ENCODE measurements around the gene MXRA7.
"Not testable (repeated sequence)": the region's sequence is repeated elsewhere in the genome, so short reads cannot be mapped to it uniquely, and the experiment has no call there.

MXRA7 gene

GRCh38 chr17:76657505-76658241 is 53.1 kb downstream of the MXRA7 start:
- no peak for FAIRE-seq

DNA sequence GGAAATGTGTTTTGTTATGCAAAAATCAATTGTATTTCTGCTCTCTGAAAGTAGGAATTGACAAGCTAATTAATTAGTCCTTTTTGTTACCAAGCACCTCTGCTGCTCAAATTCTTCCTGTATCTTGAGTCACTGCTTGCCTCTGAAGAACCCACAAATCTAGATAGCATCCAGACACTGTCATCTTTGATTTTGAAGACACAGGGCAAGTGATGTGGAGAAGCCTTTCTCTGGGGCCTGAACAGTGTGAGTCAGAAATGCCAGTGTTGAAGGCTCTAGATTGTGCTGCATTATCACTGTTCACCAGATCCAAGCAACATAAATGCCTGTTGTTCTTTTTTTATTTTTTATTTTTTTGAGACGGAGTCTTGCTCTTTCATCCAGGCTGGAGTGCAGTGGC is 56.4 kb downstream of the MXRA7 start:
- DNase-seq (ENCODE audit: insufficient read length, low spot score) (no peak), FAIRE-seq (no peak)

More at GRCh38 chr17:76657505-76658241, 53.1 kb downstream of the MXRA7 start:
- no peak for DNase-seq (ENCODE audit: insufficient read length, low spot score)

- no peak for FAIRE-seq
Measured at GRCh38 chr17:76650504-76650903, 60.3 kb downstream of the MXRA7 start.

GRCh38 chr17:76646712-76647111 is 64.1 kb downstream of the MXRA7 start:
- DNase-seq (ENCODE audit: insufficient read length, low spot score): no peak
- FAIRE-seq: no peak

More at GRCh38 chr17:76650504-76650903, 60.3 kb downstream of the MXRA7 start:
- no peak for DNase-seq (ENCODE audit: insufficient read length, low spot score)

GRCh38 chr17:76645481-76645880 is 65.3 kb downstream of the MXRA7 start:
- no peak for FAIRE-seq

GRCh38 chr17:76644995-76645394 is 65.8 kb downstream of the MXRA7 start:
- FAIRE-seq: no peak
- DNase-seq (ENCODE audit: insufficient read length, low spot score): no peak

More at GRCh38 chr17:76645481-76645880, 65.3 kb downstream of the MXRA7 start:
- no peak for DNase-seq (ENCODE audit: insufficient read length, low spot score)

- FAIRE-seq (no peak), DNase-seq (ENCODE audit: insufficient read length, low spot score) (no peak)
Measured at GRCh38 chr17:76643553-76644148, 67.1 kb downstream of the MXRA7 start, which contains the start of gene ST6GALNAC1. TSS of gene ST6GALNAC1 (minus strand) at chr17:76643757. CDS start at chr17:76643638, 119 bp downstream.

GRCh38 chr17:76642994-76643393 is 67.8 kb downstream of the MXRA7 start:
- no peak for FAIRE-seq
- no peak for DNase-seq (ENCODE audit: insufficient read length, low spot score)

DNA sequence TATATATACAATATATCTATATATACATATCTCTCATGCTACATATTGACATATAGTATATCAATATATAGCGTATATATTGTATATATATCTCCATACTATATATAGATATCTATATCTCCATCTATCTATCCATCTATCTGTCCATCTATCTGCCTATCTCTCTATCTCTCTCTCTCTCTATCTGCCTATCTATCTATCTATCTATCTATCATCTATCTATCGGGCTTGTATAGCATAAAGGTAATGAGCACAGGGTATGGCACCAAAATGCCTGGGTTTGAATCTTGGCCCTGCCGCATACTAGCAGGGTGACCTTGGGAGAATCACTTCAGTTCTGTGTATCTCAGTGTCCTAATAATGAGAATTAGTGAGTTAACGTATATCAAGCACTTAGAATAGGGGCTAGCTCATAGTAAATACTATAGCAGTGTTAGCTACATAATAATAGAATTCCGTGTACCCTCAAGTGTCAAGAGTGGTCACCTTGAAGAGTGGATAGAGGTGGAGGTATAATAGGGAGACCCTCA is 68.7 kb downstream of the MXRA7 start:
- DNase-seq (ENCODE audit: insufficient read length, low spot score) (no peak), FAIRE-seq (no peak)

GRCh38 chr17:76641501-76641900 is 69.3 kb downstream of the MXRA7 start:
- DNase-seq (ENCODE audit: insufficient read length, low spot score) (no peak), FAIRE-seq (no peak)

DNA sequence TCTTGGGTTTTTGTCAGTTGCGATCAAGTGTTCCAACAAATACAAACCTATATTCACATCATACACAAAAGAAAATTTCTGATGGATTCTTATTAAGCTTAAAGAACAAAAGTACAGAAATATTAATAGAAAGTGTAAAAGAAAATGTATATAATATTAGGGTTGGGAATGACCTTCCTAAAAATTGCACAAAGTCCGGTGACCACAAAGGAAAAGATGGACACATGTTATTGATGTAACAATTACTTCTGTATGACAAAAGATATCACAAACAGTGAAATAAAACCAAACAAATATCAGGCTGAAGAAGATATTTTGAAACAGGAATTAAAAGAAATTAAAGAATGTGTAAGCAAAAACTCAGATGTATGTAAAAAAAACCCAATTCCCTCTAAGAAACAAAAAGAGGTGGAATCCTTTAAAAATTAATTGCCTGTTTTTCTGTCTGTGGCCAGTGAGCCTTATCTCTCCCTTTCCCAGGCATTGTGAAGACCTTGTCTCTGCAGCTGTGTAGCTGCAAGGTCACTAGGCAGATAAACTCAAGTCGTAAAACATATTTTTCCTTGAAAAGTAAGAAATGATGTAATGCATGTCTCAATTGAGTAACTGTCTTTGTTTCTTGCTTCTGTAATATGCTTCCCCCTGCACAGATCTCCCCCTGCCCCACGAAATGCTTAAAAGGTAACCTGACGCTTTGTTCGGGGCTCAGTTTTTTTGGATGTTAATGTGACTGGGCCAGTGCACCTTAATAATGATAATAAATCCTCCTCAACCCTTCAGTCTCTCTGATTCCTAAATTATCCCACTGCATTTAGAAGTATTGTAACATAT is 70.0 kb downstream of the MXRA7 start:
- no peak for DNase-seq (ENCODE audit: insufficient read length, low spot score)
- FAIRE-seq: no peak

GRCh38 chr17:76638263-76638662 is 72.5 kb downstream of the MXRA7 start:
- DNase-seq (ENCODE audit: insufficient read length, low spot score): no peak
- no peak for FAIRE-seq

DNA sequence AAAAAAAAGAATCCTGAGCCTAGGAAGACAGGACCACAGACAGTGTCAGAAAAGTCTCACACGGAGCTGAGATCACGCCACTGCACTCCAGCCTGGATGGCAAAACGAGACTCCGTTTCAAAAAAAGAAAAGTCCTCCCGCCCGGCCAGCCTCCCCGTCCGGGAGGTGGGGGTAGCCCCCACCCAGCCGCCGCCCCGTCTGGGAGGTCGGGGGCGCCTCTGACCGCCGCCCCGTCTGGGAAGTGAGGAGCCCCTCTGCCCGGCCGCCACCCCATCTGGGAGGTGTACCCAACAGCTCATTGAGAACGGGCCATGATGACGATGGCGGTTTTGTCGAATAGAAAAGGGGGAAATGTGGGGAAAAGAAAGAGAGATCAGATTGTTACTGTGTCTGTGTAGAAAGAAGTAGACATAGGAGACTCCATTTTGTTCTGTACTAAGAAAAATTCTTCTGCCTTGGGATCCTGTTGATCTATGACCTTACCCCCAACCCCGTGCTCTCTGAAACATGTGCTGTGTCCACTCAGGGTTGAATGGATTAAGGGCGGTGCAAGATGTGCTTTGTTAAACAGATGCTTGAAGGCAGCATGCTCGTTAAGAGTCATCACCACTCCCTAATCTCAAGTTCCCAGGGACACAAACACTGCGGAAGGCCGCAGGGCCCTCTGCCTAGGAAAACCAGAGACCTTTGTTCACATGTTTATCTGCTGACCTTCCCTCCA is 74.1 kb downstream of the MXRA7 start:
- FAIRE-seq: not testable (repeated sequence)

GRCh38 chr17:76635659-76636360 is 75.0 kb downstream of the MXRA7 start:
- FAIRE-seq (no peak), DNase-seq (ENCODE audit: insufficient read length, low spot score) (no peak)

More for the DNA sequence above, 74.1 kb downstream of the MXRA7 start:
- not testable (repeated sequence) for DNase-seq (ENCODE audit: insufficient read length, low spot score)

GRCh38 chr17:76635039-76635438 is 75.7 kb downstream of the MXRA7 start:
- no peak for DNase-seq (ENCODE audit: insufficient read length, low spot score)
- FAIRE-seq: no peak

GRCh38 chr17:76633628-76634328 is 77.0 kb downstream of the MXRA7 start:
- no peak for FAIRE-seq

DNA sequence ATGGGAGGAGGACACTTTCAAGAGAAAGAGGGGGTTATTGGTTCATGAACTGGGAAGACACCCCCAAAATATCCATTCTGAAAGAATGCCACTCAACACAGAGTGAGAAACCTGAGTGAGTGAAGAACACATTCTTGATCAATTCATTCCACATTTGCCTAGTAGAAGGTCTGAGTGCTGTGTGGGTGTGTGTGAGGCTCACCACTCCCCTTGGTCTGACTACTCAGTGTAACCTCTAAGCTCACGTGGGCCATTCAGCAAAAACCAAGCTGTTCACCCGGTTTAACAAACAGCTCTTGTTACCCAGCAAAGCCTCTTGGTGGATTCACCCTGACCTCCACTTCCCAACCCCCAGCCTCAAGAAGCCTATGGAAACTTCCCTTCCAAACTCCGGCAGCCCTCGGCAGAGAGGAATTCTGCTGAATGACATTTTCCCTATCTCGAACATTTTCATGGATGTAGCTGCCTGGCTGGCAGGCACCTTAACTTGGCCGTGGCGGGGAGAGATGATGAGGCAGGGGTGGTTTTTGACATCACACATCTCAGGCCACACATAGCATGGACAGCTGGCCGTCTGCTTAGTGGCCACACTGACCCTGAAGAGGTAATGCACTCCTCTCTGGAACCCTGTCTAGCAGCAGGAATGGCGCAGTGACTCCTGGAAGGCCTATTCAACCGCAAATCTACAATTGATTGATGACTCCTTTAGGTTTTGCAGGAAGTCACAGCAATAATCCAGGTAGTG is 78.8 kb downstream of the MXRA7 start:
- no peak for DNase-seq (ENCODE audit: insufficient read length, low spot score)
- FAIRE-seq: no peak

More at GRCh38 chr17:76633628-76634328, 77.0 kb downstream of the MXRA7 start:
- no peak for DNase-seq (ENCODE audit: insufficient read length, low spot score)

GRCh38 chr17:76630151-76630550 is 80.6 kb downstream of the MXRA7 start:
- FAIRE-seq: no peak

More at GRCh38 chr17:76630151-76630550, 80.6 kb downstream of the MXRA7 start:
- DNase-seq (ENCODE audit: insufficient read length, low spot score): no peak
